Astrocyte (in vitro differentiated cells and primary cell): ENCODE measurements around the gene TBC1D14. TPM values are rescaled to one million over a fixed set of nuclear protein-coding genes. Genes with fewer than 3 reads are reported as not detected.

Experiments
- DNase-seq: peaks from one replicate; pipeline ENCODE4 v3.0.0-alpha.2; 2010; ENCODE audit warnings: low read depth
- FAIRE-seq: peaks from 2 replicates; lab custom pipeline; 2011; peaks lifted over from hg19 to GRCh38; lab: Jason Lieb, UNC
- H2AFZ ChIP-seq: 2 replicates; pipeline ENCODE4 v1.6.0; 2012; ENCODE audit warnings: low read depth, low read length, inconsistent platforms
- H3K27ac ChIP-seq: 2 replicates; pipeline ENCODE4 v1.5.1; 2011; ENCODE audit warnings: low read depth, low read length, inconsistent platforms
- H3K27me3 ChIP-seq: 2 replicates; pipeline ENCODE4 v1.6.0; 2011; ENCODE audit warnings: low read length, inconsistent platforms; ENCODE audit not compliant: insufficient read depth
- H3K36me3 ChIP-seq: 2 replicates; pipeline ENCODE4 v1.5.1; 2011; ENCODE audit warnings: low read length, inconsistent platforms; ENCODE audit not compliant: insufficient read depth
- H3K4me1 ChIP-seq: 2 replicates; pipeline ENCODE4 v1.5.1; 2011; ENCODE audit warnings: low read length, inconsistent platforms; ENCODE audit not compliant: insufficient read depth
- H3K4me2 ChIP-seq: 2 replicates; pipeline ENCODE4 v1.6.0; 2012; ENCODE audit warnings: low read length, inconsistent platforms
- H3K4me3 ChIP-seq: 2 replicates; pipeline ENCODE4 v1.5.1; 2011; ENCODE audit warnings: low read depth, mild to moderate bottlenecking, low read length, inconsistent platforms; ENCODE audit not compliant: insufficient read depth
- H3K79me2 ChIP-seq: 2 replicates; pipeline ENCODE4 v1.6.0; 2012; ENCODE audit warnings: mild to moderate bottlenecking, low read length, inconsistent platforms; ENCODE audit not compliant: insufficient read depth
- H3K9ac ChIP-seq: 2 replicates; pipeline ENCODE4 v1.6.0; 2012; ENCODE audit warnings: mild to moderate bottlenecking, low read length, inconsistent platforms
- H3K9me3 ChIP-seq: 2 replicates; pipeline ENCODE4 v1.5.1; 2012; ENCODE audit warnings: low read depth, mild to moderate bottlenecking, low read length, inconsistent platforms; ENCODE audit not compliant: insufficient read depth
- H4K20me1 ChIP-seq: 2 replicates; pipeline ENCODE4 v1.6.0; 2012; ENCODE audit warnings: low read length, inconsistent platforms; ENCODE audit not compliant: insufficient read depth
- H3K27ac Mint-ChIP-seq: one replicate; pipeline ENCODE4 v1.8.0; 2021; ENCODE audit warnings: mild to moderate bottlenecking, mixed read lengths; ENCODE audit not compliant: unreplicated experiment
- H3K27me3 Mint-ChIP-seq: one replicate; pipeline ENCODE4 v1.8.0; 2021; ENCODE audit warnings: low read depth, mixed read lengths; ENCODE audit not compliant: unreplicated experiment
- H3K36me3 Mint-ChIP-seq: one replicate; pipeline ENCODE4 v1.8.0; 2021; ENCODE audit warnings: low read depth, mixed read lengths; ENCODE audit not compliant: unreplicated experiment
- H3K4me1 Mint-ChIP-seq: one replicate; pipeline ENCODE4 v1.8.0; 2021; ENCODE audit warnings: low read depth, mixed read lengths; ENCODE audit not compliant: unreplicated experiment
- H3K4me3 Mint-ChIP-seq: one replicate; pipeline ENCODE4 v1.8.0; 2021; ENCODE audit warnings: mild to moderate bottlenecking, moderate library complexity, mixed read lengths; ENCODE audit not compliant: unreplicated experiment
- H3K9me3 Mint-ChIP-seq: one replicate; pipeline ENCODE4 v1.8.0; 2021; ENCODE audit warnings: mild to moderate bottlenecking, mixed read lengths; ENCODE audit not compliant: unreplicated experiment
- CTCF ChIP-seq: IDR thresholded peaks from 2 replicates; pipeline ENCODE4 v1.5.1; 2011; ENCODE audit warnings: low read depth, mild to moderate bottlenecking, inconsistent platforms, low read length, moderate library complexity; ENCODE audit not compliant: insufficient read depth
- EZH2 ChIP-seq: IDR thresholded peaks from 2 replicates; pipeline ENCODE4 v1.6.1; 2012; ENCODE audit warnings: mild to moderate bottlenecking, low read length, inconsistent platforms; ENCODE audit not compliant: insufficient read depth
- total RNA-seq: library from RNA; stranded (reverse); gene quantifications from 2 replicates; pipeline ENCODE4 v1.2.1, GENCODE V29; 2021

TBC1D14 gene
- total RNA-seq, 1 donor from 2014 or later: 30.4 TPM

DNA sequence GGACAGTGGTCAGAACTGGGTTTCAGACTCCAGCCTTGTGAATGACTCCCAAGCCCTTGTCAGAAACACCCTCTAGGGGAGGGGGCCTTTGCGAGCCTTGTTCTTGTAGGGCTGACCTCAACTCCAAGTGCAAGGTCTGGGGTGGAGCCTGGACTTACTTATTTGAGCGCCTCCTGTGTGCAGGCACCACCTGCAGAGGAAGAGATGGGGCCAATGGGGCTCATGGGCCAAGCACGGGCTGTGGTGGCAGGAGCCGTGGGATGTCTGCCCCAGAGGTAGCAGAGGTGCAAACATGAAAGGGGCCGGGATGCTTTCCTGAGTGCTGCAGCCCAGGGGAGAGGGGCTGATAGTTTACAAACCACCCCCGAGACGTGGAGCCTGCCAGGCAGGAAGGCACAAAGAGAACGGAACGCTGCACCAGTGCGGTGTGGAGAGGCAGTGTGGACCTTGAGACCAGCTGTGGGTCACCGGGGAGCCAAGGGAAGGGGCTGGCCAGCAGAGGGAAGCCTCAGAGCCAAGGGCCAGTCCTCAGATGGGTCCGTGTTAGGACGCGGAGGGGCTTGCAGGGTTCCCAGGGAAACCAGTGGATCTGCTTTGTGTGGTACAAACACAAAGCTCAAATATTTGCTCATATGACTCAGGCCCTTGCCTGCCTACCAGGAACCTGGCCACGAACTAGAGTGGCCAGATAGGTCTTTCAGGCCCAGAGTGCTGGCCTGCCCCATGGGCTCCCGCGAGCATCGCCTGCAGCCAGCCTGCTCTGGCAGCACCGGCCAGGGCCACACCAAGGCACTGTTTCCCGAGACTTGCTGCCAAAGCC lies 124.8 kb downstream of the TBC1D14 start:
- H3K4me2 ChIP-seq: peak overlapping the region; percentile 27
- H3K79me2 ChIP-seq: no peaks in the 10 kb centered on the region
- H3K27me3 ChIP-seq: no peaks in the 10 kb centered on the region
- H3K9ac ChIP-seq: peak overlapping the region; percentile 36
- H3K9me3 Mint-ChIP-seq: no peaks in the 10 kb centered on the region
- peak; percentile 70 for DNase-seq
- H3K9me3 ChIP-seq: no peaks in the 10 kb centered on the region
- no peaks in the 10 kb centered on the region for H3K27me3 Mint-ChIP-seq
- peak overlapping the region; percentile 5 for H3K27ac ChIP-seq
- H3K4me1 Mint-ChIP-seq: peaks cover 28% of the 10 kb centered on the region
- H3K4me3 ChIP-seq: no peak overlapping the region
- no peak overlapping the region for H2AFZ ChIP-seq
- no peak for TF ChIP-seq CTCF
- no peak for TF ChIP-seq EZH2
- H3K36me3 Mint-ChIP-seq: peaks cover 11% of the 10 kb centered on the region
- no peaks in the 10 kb centered on the region for H4K20me1 ChIP-seq
- H3K4me1 ChIP-seq: peaks cover 26% of the 10 kb centered on the region
- no peak for FAIRE-seq
- peaks cover 7% of the 10 kb centered on the region for H3K36me3 ChIP-seq
- H3K4me3 Mint-ChIP-seq: no peak overlapping the region
- peak overlapping the region; percentile 83 for H3K27ac Mint-ChIP-seq

DNA sequence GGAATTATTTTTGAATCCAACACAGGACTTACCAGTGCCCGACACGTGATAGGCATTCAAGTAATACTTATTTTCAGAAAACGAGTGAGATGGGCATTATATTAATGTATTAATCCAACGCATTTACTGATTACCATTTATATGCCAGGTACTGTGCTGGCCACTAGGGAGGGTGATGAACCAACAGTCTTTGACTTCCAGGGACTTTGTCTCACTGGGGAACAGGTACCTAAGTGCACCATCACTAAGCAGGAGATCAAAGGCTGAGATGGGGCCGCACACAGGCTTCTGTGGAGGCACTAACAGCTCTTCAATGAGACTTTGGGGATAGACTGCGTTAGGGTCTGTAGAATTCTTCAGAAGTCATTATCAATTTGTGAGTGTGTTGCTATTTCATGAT lies 127.8 kb downstream of the TBC1D14 start:
- Histone ChIP-seq H2AFZ (no peak overlapping the region), H3K9me3 (no peaks in the 10 kb centered on the region), H3K27ac (no peak overlapping the region), H3K4me3 (no peak overlapping the region), H3K4me2 (no peak overlapping the region), H3K4me1 (peaks cover 29% of the 10 kb centered on the region), H3K27me3 (no peaks in the 10 kb centered on the region), H3K79me2 (no peaks in the 10 kb centered on the region), H4K20me1 (no peaks in the 10 kb centered on the region), H3K36me3 (no peaks in the 10 kb centered on the region), H3K9ac (no peak overlapping the region)
- DNase-seq (no peak), FAIRE-seq (no peak)
- Mint-ChIP-seq H3K27ac (no peak overlapping the region), H3K9me3 (no peaks in the 10 kb centered on the region), H3K27me3 (no peaks in the 10 kb centered on the region), H3K36me3 (peaks cover 4% of the 10 kb centered on the region), H3K4me1 (peaks cover 32% of the 10 kb centered on the region), H3K4me3 (no peak overlapping the region)
- no peak for TF ChIP-seq CTCF
- TF ChIP-seq EZH2: no peak

DNA sequence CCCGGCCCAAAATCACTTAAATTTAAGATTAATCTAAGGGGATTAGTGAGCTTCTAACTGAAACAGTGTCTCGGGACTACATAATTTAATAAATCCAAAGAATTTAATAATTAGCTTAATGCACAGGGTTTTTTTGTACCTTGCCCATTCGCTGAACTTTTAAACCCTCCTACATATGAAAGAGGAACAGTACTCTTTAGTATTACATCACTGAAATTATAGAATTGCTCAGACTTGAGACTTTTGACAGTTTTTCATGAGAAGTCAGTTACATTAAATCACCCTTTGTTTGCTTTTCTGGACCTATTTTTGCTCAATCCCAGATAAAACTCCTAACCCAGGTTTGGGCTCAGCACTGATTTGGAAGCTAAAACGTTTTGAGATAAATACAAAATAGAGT lies 131.1 kb downstream of the TBC1D14 start:
- H3K27ac Mint-ChIP-seq: peak overlapping the region; percentile 72
- Histone ChIP-seq H3K27ac (no peak overlapping the region), H3K79me2 (peaks cover 24% of the 10 kb centered on the region), H4K20me1 (peaks cover 21% of the 10 kb centered on the region), H3K9me3 (no peaks in the 10 kb centered on the region), H3K4me1 (peaks cover 27% of the 10 kb centered on the region), H3K4me2 (no peak overlapping the region), H3K9ac (no peak overlapping the region), H3K36me3 (no peaks in the 10 kb centered on the region), H3K4me3 (no peak overlapping the region), H3K27me3 (no peaks in the 10 kb centered on the region), H2AFZ (no peak overlapping the region)
- H3K4me3 Mint-ChIP-seq: peak overlapping the region; percentile 74
- H3K27me3 Mint-ChIP-seq: no peaks in the 10 kb centered on the region
- FAIRE-seq (no peak), DNase-seq (no peak)
- peaks cover 32% of the 10 kb centered on the region for H3K4me1 Mint-ChIP-seq
- H3K9me3 Mint-ChIP-seq: no peaks in the 10 kb centered on the region
- peaks cover under 1% of the 10 kb centered on the region for H3K36me3 Mint-ChIP-seq
- no peak for TF ChIP-seq CTCF
- TF ChIP-seq EZH2: no peak
